Esophagus mucosa (tissue), 1 donor: ENCODE data around the gene COP1. TPM values are rescaled to one million over a fixed set of nuclear protein-coding genes. Genes with fewer than 3 reads are reported as not detected.

Experiments used
- ATAC-seq: fragments of 200-7000 bp; cut with Tn5 transposase; one replicate; pipeline ENCODE4 v1.9.1; 2020
- total RNA-seq: library from RNA; stranded (reverse); gene quantifications from one replicate; pipeline ENCODE4 v1.2.4, GENCODE V29; 2023
- donor health status: DM: yes; HTN: yes; CAD: no.

COP1 gene
- total RNA-seq, 1 donor from 2014 or later: 34.3 TPM

GRCh38 chr1:175947771-175948170, 259.3 kb downstream of the COP1 start:
- ATAC-seq: no peak

DNA sequence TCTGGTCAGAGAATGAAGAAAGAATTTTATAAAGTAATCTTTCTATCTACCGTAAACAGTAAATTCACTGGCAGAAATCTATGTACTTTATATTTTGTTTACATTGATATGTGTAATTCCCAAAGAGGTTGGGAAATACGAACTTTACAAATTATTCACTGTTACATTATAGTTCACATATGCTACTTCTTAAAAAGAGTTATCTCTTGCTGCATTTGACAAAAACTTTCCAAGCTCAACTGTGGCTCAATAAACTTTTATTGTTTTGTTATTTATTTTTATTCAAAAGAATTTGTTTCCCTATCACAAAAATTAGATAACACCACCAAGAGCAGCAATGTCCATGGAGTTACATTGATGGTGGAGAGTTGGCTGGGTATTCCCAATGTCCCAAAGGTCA, 262.5 kb downstream of the COP1 start:
- no peak for ATAC-seq

DNA sequence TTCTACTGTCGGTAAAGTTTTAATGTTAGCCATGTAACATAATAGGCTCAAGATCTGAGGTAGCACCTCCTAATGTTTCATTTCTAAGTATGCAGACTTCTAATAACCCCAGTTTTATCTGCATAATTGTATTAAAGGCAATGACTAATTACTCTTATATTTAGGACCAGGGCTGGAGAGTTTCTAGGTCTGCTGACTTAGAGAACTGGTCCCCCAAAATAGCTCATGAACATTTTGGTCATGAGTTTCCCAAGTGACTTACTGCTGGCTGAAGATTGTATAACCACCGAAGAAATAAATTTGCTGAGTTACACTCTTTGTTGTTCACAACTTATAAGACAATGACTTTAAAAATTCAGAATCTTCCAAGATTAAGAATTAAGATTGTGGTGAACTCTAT, 265.9 kb downstream of the COP1 start:
- no peak for ATAC-seq

GRCh38 chr1:175936736-175937135, 270.4 kb downstream of the COP1 start:
- no peak for ATAC-seq

GRCh38 chr1:175935566-175936115, 271.4 kb downstream of the COP1 start:
- ATAC-seq: no peak

DNA sequence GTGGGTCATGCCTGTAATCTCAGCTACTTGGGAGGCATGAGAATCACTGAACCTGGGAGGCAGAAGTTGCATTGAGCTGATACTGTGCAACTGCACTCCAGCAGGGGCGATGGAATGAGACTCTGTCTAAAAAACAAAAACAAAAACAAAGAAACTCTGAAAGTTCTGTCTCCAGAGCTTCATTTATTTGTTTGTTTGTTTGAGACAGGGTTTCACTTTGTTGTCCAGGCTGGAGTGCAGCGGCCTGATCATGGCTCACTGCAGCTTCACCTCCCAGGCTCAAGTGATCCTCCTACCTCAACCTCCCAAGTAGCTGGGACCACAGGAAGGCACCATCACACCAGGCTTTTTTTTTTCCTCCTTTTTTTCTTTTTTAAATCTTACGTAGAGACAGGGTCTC, 271.9 kb downstream of the COP1 start:
- no peak for ATAC-seq

DNA sequence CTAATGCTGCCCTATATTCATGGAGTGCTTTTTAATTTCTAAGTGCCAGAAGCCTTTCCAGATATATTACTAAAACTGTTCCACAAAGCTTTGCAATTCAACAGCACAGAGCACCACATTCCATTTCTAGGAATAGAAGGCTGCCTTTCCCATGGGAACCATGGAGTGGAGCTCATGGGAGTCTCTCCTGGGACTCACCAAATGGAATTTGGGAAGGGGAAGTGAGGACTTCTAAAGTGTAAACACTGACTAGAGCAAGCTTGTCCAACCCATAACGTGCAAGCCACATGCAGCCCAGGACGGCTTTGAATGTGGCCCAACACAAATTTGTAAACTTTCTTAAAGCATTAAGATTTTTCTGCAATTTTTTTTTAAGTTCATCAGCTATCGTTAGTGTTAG, 273.3 kb downstream of the COP1 start:
- no peak for ATAC-seq

DNA sequence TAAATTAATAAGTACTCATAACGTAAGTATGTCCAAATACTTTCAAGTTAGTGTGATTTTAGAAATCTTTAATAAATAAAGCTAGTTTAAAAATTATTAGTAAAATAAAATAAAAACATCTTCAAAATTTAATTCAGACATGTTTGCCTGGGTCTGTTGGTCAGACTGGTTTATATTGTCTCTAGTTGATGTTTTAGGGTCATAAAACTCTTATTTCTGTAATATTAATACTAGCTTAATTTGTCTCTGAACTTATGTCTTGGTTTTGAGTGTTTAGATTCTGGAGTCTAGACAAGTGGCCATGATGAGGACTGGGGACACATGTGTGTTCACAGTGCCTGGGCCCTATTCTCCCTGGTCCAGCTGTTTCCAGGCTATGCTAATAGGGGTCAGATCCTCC, 279.1 kb downstream of the COP1 start:
- no peak for ATAC-seq

DNA sequence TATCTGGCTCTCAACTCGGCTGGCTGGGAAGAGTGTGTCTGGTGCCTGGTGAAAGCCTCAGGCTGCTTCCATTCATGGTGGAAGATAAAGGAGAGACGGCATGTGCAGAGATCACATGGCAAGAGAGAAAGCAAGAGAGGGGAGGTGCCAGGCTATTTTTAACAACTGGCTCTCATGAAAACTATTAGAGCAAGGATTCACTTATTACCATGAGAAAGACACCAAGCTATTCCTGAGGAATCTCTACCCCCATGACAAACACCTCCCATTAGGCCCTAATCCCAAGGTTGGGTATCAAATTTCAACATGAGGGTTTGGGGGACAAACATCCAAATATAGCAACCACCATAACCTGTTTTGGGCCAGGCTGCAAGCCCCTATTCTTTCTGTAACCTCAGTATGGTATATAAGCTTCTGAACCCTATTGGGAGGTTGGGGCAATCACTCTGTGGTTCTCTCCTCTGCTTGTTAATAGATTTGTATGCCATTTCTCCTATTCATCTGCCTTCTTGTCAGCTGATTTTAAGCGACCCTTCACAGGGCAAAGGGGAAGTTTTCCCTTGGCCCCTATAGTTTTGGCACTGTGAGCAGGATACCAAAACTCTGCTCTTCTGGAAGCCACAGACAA, 284.7 kb downstream of the COP1 start:
- no peak for ATAC-seq

DNA sequence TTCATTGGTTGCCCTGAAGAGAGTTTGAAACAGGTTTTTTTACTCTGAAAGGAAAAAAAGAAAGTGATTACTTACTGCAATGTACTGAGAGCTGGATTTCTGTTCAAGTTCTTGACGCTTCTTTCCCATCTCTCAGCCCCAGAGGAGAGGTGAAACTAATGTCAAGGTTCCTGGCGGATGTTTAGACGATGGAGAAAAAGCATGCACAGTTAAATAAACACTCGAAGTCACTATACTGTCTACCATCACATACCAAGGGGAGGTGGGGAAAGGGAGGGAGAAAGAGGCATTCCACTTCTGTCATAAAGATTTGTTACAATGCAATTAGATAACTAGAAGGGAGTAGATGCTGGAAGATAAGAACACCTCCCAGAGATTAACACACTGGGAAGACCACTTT, 286.7 kb downstream of the COP1 start:
- ATAC-seq: no peak

GRCh38 chr1:175919001-175919400, 288.1 kb downstream of the COP1 start:
- ATAC-seq: no peak

GRCh38 chr1:175918364-175918801, 288.7 kb downstream of the COP1 start:
- no peak for ATAC-seq

DNA sequence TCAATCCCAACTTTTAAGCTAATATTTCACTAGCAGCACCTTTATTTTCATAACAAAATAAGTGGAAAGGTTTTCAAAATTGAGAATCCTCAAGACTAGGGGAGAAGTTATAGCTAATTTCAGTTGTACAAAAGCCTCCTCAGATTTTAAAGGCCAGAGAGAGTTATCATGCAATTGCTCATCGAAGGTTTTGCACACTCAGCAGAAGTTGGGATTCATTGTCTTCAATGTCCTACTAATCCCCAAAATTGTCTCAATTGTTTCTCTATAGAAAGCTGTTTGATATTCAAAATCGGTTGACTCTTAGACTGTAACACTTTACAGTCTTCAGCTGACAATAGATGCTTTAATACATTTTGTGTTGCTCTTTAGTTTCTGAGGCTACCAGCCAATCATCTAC, 293.0 kb downstream of the COP1 start:
- no peak for ATAC-seq

GRCh38 chr1:175911138-175911537, 295.9 kb downstream of the COP1 start:
- ATAC-seq: no peak

DNA sequence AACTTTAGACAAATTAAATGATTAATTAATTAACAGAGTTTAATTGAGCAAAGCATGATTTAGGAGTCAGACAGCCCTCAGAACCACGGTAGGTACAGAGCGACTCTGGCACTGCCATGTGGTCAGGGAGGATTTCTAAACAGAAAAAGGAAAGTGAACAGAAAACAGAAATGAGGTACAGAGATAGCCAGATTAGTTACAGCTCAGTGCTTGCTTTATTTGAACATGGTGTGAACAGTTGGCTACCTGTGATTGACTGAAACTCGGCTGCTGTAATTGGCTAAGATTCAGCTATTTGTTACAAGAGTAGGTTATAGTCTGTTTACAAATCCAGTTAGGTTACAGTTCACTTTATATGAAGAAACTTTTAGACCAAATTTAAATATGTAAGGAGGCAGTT, 300.7 kb downstream of the COP1 start:
- ATAC-seq: no peak

DNA sequence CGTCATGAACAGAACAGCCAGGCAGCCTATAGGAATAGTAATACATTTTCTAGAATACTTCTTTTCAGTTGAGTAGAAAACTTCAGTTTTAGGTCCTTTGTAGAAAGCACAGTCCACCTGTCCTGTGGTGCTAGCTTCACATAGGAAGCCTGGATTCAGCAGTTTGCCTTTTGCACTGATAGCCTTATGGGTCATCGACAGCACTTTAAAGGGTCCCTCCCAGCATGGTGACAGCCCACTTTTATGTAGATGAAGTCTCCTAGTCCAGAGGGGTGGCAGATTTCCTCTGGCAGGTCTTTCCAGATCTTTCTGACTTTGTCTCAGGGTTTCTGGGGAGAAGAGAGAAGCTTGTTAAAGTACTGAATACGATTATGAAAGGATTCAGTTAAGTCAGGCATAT, 302.3 kb downstream of the COP1 start:
- ATAC-seq: no peak

DNA sequence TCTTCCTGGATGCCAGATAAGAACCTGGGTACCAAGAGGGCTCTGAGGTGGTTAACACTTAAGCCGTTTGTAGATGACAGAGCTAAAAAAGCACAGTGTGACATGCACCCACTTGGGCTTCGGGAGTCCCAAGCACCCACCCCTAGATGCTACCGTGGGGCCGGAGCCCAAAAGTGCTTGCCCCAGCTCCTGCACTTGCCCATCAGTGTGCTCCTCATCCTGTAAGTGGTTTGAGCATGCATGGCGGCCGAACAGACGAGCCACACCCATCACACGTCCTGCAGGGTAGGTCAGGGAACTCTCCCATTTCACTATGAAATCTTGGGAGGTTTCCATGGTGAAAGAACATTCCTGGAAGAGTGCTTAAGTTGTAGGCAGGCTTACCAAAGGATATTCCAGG, 304.8 kb downstream of the COP1 start:
- no peak for ATAC-seq

- ATAC-seq: no peak
Observed at GRCh38 chr1:175901076-175901836, 305.8 kb downstream of the COP1 start.

- no peak for ATAC-seq
Observed at GRCh38 chr1:175900171-175900570, 306.9 kb downstream of the COP1 start.

DNA sequence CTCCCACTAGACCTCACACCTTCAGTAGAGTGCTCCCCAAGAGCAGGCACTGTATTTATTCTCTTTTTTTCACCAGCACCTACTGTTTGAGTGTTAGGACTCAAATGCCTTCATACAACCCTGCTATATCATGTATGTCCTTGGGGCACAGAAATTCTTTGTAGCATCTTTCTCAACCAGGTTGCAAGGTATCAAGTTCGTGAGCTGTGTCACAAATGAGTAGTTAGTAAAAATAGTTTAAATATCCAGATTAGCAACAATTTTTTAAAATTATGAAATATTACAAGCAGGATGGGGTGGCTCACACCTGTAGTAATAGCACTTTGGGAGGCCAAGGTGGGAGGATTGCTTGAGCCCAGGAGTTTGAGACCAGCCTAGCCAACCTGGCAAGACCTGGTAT, 311.1 kb downstream of the COP1 start:
- no peak for ATAC-seq
